ENCODE results near the gene TSNAX.
"Not testable (repeated sequence)": the region's sequence is repeated elsewhere in the genome, so short reads cannot be mapped to it uniquely, and the experiment has no call there.

Gene TSNAX, protein sequence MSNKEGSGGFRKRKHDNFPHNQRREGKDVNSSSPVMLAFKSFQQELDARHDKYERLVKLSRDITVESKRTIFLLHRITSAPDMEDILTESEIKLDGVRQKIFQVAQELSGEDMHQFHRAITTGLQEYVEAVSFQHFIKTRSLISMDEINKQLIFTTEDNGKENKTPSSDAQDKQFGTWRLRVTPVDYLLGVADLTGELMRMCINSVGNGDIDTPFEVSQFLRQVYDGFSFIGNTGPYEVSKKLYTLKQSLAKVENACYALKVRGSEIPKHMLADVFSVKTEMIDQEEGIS

GRCh38 chr1:231528172-231529029 lies at the start of gene TSNAX:
TSNAX (plus strand) TSS chr1:231528669; CDS start chr1:231528811, 142 bp downstream.
- DNase-seq (ENCODE audit: low read depth): peak; percentile 93

DNA sequence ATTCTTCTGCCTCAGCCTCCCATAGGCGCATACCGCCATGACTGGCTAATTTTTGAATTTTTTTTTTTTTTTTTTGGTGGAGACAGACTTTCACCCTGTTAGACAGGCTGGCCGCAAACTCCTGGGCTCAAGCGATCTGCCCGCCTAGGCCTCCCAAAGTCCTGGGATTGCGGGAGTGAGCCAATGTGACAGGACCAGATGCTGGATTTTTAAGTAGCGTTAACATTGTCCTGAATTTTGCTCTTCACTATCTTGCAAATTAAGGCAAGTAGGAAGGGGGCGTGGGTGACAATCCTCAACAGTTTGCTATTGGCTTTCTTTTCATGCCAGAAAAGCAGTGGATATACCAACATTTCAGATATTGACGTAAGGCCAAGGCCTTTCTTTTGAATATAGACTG lies 49.7 kb upstream of the TSNAX start:
- DNase-seq (ENCODE audit: low read depth): no peak

GRCh38 chr1:231480008-231480407 lies 48.5 kb upstream of the TSNAX start:
- no peak for DNase-seq (ENCODE audit: low read depth)

DNA sequence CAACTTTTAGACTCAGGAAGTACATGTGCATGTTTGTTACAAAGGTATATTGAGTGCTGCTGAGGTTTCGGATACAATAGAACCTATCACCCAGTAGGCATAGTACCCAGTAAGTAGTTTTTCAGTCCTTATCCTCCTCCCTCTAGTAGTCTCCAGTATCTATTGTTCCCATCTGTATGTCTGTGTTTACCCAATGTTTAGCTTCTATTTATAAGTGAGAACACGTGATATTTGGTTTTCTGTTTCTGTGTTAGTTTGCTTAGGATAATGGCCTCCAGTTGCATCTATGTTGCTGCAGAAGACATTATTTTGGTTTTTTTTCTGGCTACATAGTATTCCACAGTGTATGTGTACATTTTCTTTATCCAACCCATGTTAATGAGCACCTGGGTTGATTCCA lies 47.2 kb upstream of the TSNAX start:
- no peak for DNase-seq (ENCODE audit: low read depth)

- peak; percentile 7 for DNase-seq (ENCODE audit: low read depth)
These were observed 43.3 kb upstream of the TSNAX start for GRCh38 chr1:231485029-231485784.

- peak; percentile 22 for DNase-seq (ENCODE audit: low read depth)
These were observed 41.5 kb upstream of the TSNAX start for GRCh38 chr1:231487019-231487418.

- DNase-seq (ENCODE audit: low read depth): no peak
These were observed 40.6 kb upstream of the TSNAX start for GRCh38 chr1:231487910-231488309.

- DNase-seq (ENCODE audit: low read depth): peak; percentile 41
These were observed 34.9 kb upstream of the TSNAX start for GRCh38 chr1:231493421-231494185.

GRCh38 chr1:231494439-231495110 lies 33.9 kb upstream of the TSNAX start:
- no peak for DNase-seq (ENCODE audit: low read depth)

GRCh38 chr1:231497629-231498152 lies 30.8 kb upstream of the TSNAX start:
- no peak for DNase-seq (ENCODE audit: low read depth)

DNA sequence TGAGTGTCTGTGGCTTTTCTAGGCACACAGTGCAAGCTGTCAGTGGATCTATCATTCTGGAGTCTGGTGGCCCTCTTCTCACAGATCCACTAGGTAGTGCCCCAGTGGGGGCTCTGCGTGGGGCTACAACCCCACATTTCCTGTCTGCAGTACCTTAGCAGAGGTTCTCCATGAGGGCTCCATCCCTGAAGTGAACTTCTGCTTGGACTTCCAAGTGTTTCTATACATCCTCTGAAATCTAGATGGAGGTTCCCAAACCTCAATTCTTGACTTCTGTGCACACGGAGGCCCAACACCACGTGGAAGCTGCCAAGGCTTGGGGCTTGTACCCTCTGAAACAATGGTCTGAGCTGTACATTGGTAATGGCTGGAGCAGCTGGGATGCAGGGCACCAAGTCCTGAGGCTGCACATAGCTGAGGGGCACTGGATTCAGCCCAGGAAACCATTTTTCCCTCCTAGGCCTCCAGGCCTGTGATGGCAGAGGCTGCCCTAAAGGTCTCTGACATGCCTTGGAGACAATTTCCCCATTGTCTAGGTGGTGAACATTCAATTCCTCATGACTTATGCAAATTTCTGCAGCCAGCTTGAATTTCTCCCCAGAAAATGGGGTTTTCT lies 29.2 kb upstream of the TSNAX start:
- DNase-seq (ENCODE audit: low read depth): no peak

DNA sequence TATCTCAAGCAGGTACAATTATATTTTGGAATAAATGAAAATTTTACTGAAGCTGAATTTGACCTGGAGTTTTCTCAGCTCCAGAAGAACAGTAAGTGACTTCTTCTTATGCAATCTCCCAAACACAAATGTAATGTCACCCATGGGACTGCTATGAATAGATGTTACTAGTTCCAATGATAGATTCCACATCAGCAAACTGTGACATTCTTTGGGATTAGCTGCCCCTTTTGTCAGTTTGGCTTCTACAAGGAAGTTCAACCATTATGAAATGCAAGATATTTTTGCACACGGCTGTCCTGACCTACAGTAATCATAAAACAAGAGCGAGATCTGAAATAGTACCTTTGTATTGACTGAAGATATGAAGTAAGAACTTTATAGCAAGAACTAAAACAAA lies 27.8 kb upstream of the TSNAX start:
- no peak for DNase-seq (ENCODE audit: low read depth)

GRCh38 chr1:231503168-231503567 lies 25.3 kb upstream of the TSNAX start:
- not testable (repeated sequence) for DNase-seq (ENCODE audit: low read depth)

DNA sequence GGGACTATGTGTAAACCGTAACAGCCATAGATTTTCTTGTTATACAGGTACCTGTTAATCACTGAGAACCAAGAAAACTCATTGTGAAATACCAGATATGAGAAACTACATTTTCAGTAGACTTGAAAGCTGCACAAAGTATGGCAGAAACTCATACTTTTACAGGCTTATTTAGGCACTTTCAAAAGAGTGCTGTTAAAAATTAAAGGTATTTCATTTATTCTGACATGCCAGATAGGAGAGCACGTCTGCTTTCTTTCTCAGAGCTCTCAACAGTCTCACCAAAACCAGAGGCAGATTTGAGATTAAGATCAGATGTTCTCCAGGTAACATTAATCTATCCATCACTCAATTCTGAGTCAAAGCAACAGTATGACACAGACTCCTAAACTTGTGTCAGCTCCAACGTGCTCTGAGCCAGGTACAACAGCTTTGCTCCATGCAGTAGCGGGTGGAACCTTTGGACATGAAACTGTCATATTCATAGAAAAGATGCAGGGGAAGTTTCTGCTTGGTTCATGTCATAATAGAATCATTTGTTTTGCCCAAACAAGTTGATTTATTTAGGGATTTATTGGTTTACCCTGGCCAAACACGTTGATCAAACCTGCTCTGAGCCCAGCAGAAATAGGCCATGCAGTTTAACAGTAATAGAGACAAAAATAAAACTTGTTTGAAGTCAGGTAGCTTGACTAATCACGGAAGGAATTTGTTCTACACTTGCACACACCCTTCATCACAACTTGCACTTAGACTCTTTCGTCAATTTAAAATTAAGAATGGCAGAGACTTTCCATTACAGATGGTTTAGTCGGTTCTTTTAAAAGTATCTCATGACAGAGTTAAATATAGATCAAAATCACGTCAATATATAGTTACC lies 20.8 kb upstream of the TSNAX start:
- DNase-seq (ENCODE audit: low read depth): no peak

GRCh38 chr1:231508497-231508896 lies 20.0 kb upstream of the TSNAX start:
- DNase-seq (ENCODE audit: low read depth): no peak

GRCh38 chr1:231508941-231509340 lies 19.5 kb upstream of the TSNAX start:
- no peak for DNase-seq (ENCODE audit: low read depth)

DNA sequence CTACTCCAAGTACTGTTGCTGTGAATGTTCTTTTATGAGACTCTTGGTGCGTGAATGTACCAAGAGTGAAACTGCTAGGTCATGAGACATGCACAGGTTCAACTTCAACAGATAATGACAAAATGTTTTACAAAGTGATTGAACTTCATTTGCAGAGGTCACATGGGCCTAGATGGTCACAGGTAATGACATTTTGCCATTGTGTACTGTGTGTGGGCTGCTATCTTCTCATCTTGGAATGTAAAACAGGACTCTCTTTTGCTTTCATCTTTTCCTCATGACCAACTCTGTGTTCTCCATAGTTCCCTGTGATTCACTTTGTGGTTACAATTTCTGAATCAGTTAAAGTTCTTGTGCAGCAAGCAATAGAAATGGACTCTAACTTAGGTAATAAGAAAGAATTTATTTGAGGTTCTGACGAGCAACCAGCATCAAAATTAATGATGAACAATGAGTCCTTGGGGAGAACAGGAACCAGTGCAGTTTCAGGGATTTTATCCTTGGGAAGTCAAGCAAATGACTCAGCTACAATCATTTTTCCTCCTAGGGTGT lies 16.2 kb upstream of the TSNAX start:
- peak; percentile 48 for DNase-seq (ENCODE audit: low read depth)

GRCh38 chr1:231515748-231516147 lies 12.7 kb upstream of the TSNAX start:
- no peak for DNase-seq (ENCODE audit: low read depth)

DNA sequence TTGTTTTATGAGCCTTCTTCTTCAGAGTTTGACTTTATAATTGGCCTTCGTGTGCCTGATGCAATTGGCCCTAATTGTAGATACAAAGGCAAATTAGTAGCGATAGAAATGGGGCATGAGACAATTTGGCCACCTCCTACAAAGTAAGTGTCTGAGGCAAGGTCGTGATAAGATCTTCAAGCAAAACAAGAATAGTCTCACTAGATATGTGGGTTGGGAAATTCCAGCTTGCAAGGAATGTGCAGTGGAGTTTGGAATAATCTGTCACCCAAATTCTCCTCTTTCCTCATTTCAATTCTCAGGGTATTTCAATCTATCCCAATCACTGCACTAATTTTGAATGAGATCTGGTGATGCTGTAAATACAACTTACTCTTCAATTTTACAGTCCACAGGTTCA lies 11.4 kb upstream of the TSNAX start:
- peak; percentile 45 for DNase-seq (ENCODE audit: low read depth)
